SK-N-MC (cell line): ENCODE results near the gene NTPCR.

Source experiments
- DNase-seq: peaks from one replicate; pipeline ENCODE4 v3.0.0-alpha.2; 2011; ENCODE audit warnings: low read depth, low spot score
- H3K27ac ChIP-seq: fragments of 200-600 bp; sonication (generic); 2 replicates; pipeline ENCODE4 v1.5.1; 2016; ENCODE audit warnings: mixed run types
- H3K36me3 ChIP-seq: fragments of 200-600 bp; sonication (generic); 2 replicates; pipeline ENCODE4 v1.6.1; 2017; ENCODE audit warnings: antibody characterized with exemption, low read length, mixed read lengths; ENCODE audit not compliant: insufficient read depth
- H3K4me3 ChIP-seq: fragments of 200-600 bp; sonication (generic); 2 replicates; pipeline ENCODE4 v1.5.1; 2016
- H3K9ac ChIP-seq: fragments of 200-600 bp; sonication (generic); 2 replicates; pipeline ENCODE4 v1.8.0; 2017; ENCODE audit warnings: mixed run types, mixed read lengths; ENCODE audit not compliant: insufficient read length
- H3K9me3 ChIP-seq: fragments of 200-600 bp; sonication (generic); 2 replicates; pipeline ENCODE4 v1.6.1; 2017; ENCODE audit warnings: low read depth, mild to moderate bottlenecking, antibody characterized with exemption, low read length, moderate library complexity, mixed read lengths
- EZH2 ChIP-seq: fragments of 200-600 bp; sonication (generic); IDR thresholded peaks from one replicate; pipeline ENCODE4 v1.6.1; 2017; ENCODE audit warnings: antibody characterized with exemption
- FOXP2 ChIP-seq: optimal IDR thresholded peaks from 2 replicates; pipeline ENCODE3; 2011; ENCODE audit warnings: mild to moderate bottlenecking, moderate library complexity; ENCODE audit not compliant: insufficient read depth; ENCODE audit errors: extremely low read length, control extremely low read depth
- POLR2AphosphoS5 ChIP-seq: IDR thresholded peaks from 2 replicates; pipeline ENCODE4 v1.6.1; 2012; ENCODE audit warnings: mild to moderate bottlenecking, low read depth, low read length, borderline replicate concordance

Gene NTPCR

GRCh38 chr1:233031521-233031920 lies 81.1 kb downstream of the NTPCR start:
- no peak overlapping the region for H3K9ac ChIP-seq
- H3K36me3 ChIP-seq = no peaks in the 10 kb centered on the region
- H3K27ac ChIP-seq = no peak overlapping the region
- TF ChIP-seq POLR2AphosphoS5 = no peak
- no peak for TF ChIP-seq EZH2
- no peak for TF ChIP-seq FOXP2
- no peaks in the 10 kb centered on the region for H3K9me3 ChIP-seq
- no peak for DNase-seq
- no peak overlapping the region for H3K4me3 ChIP-seq

GRCh38 chr1:233032916-233033315 lies 82.5 kb downstream of the NTPCR start:
- Histone ChIP-seq H3K36me3 (no peaks in the 10 kb centered on the region), H3K4me3 (no peak overlapping the region), H3K9me3 (no peaks in the 10 kb centered on the region), H3K9ac (no peak overlapping the region), H3K27ac (no peak overlapping the region)
- TF ChIP-seq EZH2 = no peak
- no peak for TF ChIP-seq FOXP2
- no peak for TF ChIP-seq POLR2AphosphoS5
- DNase-seq = no peak

GRCh38 chr1:233033361-233033760 lies 83.0 kb downstream of the NTPCR start:
- TF ChIP-seq POLR2AphosphoS5 = no peak
- TF ChIP-seq EZH2 = no peak
- no peak for TF ChIP-seq FOXP2
- Histone ChIP-seq H3K36me3 (no peaks in the 10 kb centered on the region), H3K4me3 (no peak overlapping the region), H3K9ac (no peak overlapping the region), H3K9me3 (no peaks in the 10 kb centered on the region), H3K27ac (no peak overlapping the region)
- DNase-seq = no peak
